HEK293 (cell line): ENCODE measurements around the gene MICU2.

Source experiments
- CTCF ChIA-PET: fragments of 350-600 bp; formaldehyde crosslinking; extraction: SDS; loops from one replicate; lab custom pipeline; 2021; ENCODE audit warnings: antibody characterized with exemption; lab: Yijun Ruan, JAX
- POLR2A ChIA-PET: fragments of 300-600 bp; formaldehyde crosslinking; extraction: SDS; loops from one replicate; lab custom pipeline; 2020; ENCODE audit warnings: antibody characterized with exemption, inconsistent platforms; lab: Yijun Ruan, JAX
- H3K27ac ChIP-seq: fragments of 200-500 bp; sonication (Bioruptor generic); 2 replicates; pipeline ENCODE4 v1.5.1; 2014; ENCODE audit warnings: low read depth, low read length, control low read depth, inconsistent platforms; ENCODE audit errors: extremely low read depth
- H3K36me3 ChIP-seq, 2 experiments: fragments of 200-500 bp in 1 of 2; sonication (Bioruptor generic) in 1 of 2; 1 replicate in 1 of 2; 2 replicates in 1 of 2; pipeline ENCODE4 v1.5.1; 2014 to 2017; ENCODE audit warnings: inconsistent platforms in 2 of 2, low read length in 2 of 2; ENCODE audit not compliant: control insufficient read depth in 2 of 2, insufficient read depth in 1 of 2
- H3K4me1 ChIP-seq: fragments of 200-500 bp; sonication (Bioruptor generic); 2 replicates; pipeline ENCODE4 v1.5.1; 2014; ENCODE audit warnings: mild to moderate bottlenecking, low read length, inconsistent platforms; ENCODE audit not compliant: control insufficient read depth, insufficient read depth
- H3K4me3 ChIP-seq: 2 replicates; pipeline ENCODE4 v1.5.1; 2011; ENCODE audit warnings: low read depth, mild to moderate bottlenecking, control low read depth, low read length, moderate library complexity
- H3K9me3 ChIP-seq: fragments of 200-500 bp; sonication (Bioruptor generic); 2 replicates; pipeline ENCODE4 v1.5.1; 2014; ENCODE audit warnings: low read depth, low read length, inconsistent platforms; ENCODE audit not compliant: control insufficient read depth, insufficient read depth
- BCL11A ChIP-seq: fragments of 450-650 bp; formaldehyde crosslinking; IDR thresholded peaks from 2 replicates; pipeline ENCODE4 v1.5.1; 2016; ENCODE audit warnings: low read depth, missing biosample characterization, missing genetic modification characterization
- FEZF1 ChIP-seq: fragments of 450-650 bp; formaldehyde crosslinking; IDR thresholded peaks from 2 replicates; pipeline ENCODE4 v1.5.1; 2016; ENCODE audit warnings: missing biosample characterization, missing genetic modification characterization
- GLI2 ChIP-seq: fragments of 450-650 bp; formaldehyde crosslinking; IDR thresholded peaks from 2 replicates; pipeline ENCODE4; 2017; ENCODE audit warnings: missing biosample characterization, missing genetic modification characterization, low read depth, borderline replicate concordance
- HOXC10 ChIP-seq: sonication (generic); formaldehyde crosslinking; IDR thresholded peaks from 2 replicates; pipeline ENCODE4 v1.8.1; 2023; ENCODE audit warnings: mild to moderate bottlenecking, missing genetic modification reagents
- INSM2 ChIP-seq: fragments of 450-650 bp; formaldehyde crosslinking; IDR thresholded peaks from 2 replicates; pipeline ENCODE4 v1.5.1; 2016; ENCODE audit warnings: missing biosample characterization, missing genetic modification characterization
- KLF8 ChIP-seq: fragments of 450-650 bp; formaldehyde crosslinking; IDR thresholded peaks from 2 replicates; pipeline ENCODE4 v1.5.1; 2016; ENCODE audit warnings: missing biosample characterization, missing genetic modification characterization
- MYNN ChIP-seq: fragments of 450-650 bp; formaldehyde crosslinking; IDR thresholded peaks from 2 replicates; pipeline ENCODE4 v1.5.1; 2016; ENCODE audit warnings: missing biosample characterization, missing genetic modification characterization, borderline replicate concordance
- PRDM6 ChIP-seq: fragments of 450-650 bp; formaldehyde crosslinking; IDR thresholded peaks from 2 replicates; pipeline ENCODE4 v1.5.1; 2017; ENCODE audit warnings: missing biosample characterization, missing genetic modification characterization
- RBAK ChIP-seq: fragments of 450-650 bp; formaldehyde crosslinking; IDR thresholded peaks from 2 replicates; pipeline ENCODE4 v1.5.1; 2016; ENCODE audit warnings: missing biosample characterization, missing genetic modification characterization
- SCRT1 ChIP-seq: fragments of 450-650 bp; formaldehyde crosslinking; IDR thresholded peaks from 2 replicates; pipeline ENCODE4 v1.5.1; 2016; ENCODE audit warnings: missing biosample characterization, missing genetic modification characterization, borderline replicate concordance
- SCRT2 ChIP-seq: fragments of 450-650 bp; formaldehyde crosslinking; IDR thresholded peaks from 2 replicates; pipeline ENCODE4 v1.5.1; 2016; ENCODE audit warnings: missing biosample characterization, missing genetic modification characterization
- ZBTB21 ChIP-seq: fragments of 450-650 bp; formaldehyde crosslinking; IDR thresholded peaks from 2 replicates; pipeline ENCODE4 v1.5.1; 2017; ENCODE audit warnings: missing biosample characterization, missing genetic modification characterization
- ZNF146 ChIP-seq: fragments of 450-650 bp; formaldehyde crosslinking; IDR thresholded peaks from 2 replicates; pipeline ENCODE4 v1.5.1; 2016; ENCODE audit warnings: missing biosample characterization, missing genetic modification characterization
- ZNF157 ChIP-seq: fragments of 450-650 bp; formaldehyde crosslinking; IDR thresholded peaks from 2 replicates; pipeline ENCODE4 v1.5.1; 2016; ENCODE audit warnings: missing biosample characterization, missing genetic modification characterization
- ZNF16 ChIP-seq: fragments of 450-650 bp; formaldehyde crosslinking; IDR thresholded peaks from 2 replicates; pipeline ENCODE4 v1.5.1; 2016; ENCODE audit warnings: low read depth, missing biosample characterization, missing genetic modification characterization
- ZNF266 ChIP-seq: fragments of 450-650 bp; formaldehyde crosslinking; IDR thresholded peaks from 2 replicates; pipeline ENCODE4 v1.5.1; 2016; ENCODE audit warnings: missing biosample characterization, missing genetic modification characterization, low read depth
- ZNF391 ChIP-seq: fragments of 450-650 bp; formaldehyde crosslinking; IDR thresholded peaks from 2 replicates; pipeline ENCODE4 v1.5.1; 2016; ENCODE audit warnings: low read depth, missing biosample characterization, missing genetic modification characterization, borderline replicate concordance
- ZNF404 ChIP-seq: fragments of 450-650 bp; formaldehyde crosslinking; IDR thresholded peaks from 2 replicates; pipeline ENCODE4 v1.5.1; 2017; ENCODE audit warnings: missing biosample characterization, missing genetic modification characterization
- ZNF600 ChIP-seq: fragments of 450-650 bp; formaldehyde crosslinking; IDR thresholded peaks from 2 replicates; pipeline ENCODE4 v1.5.1; 2016; ENCODE audit warnings: missing biosample characterization, missing genetic modification characterization
- ZNF621 ChIP-seq: fragments of 450-650 bp; formaldehyde crosslinking; IDR thresholded peaks from 2 replicates; pipeline ENCODE4 v1.5.1; 2017; ENCODE audit warnings: missing biosample characterization, missing genetic modification characterization
- ZNF629 ChIP-seq: fragments of 450-650 bp; formaldehyde crosslinking; IDR thresholded peaks from 2 replicates; pipeline ENCODE4 v1.5.1; 2017; ENCODE audit warnings: missing biosample characterization, missing genetic modification characterization
- ZNF670 ChIP-seq: fragments of 450-650 bp; formaldehyde crosslinking; IDR thresholded peaks from 2 replicates; pipeline ENCODE4 v1.5.1; 2016; ENCODE audit warnings: missing biosample characterization, missing genetic modification characterization, low read depth
- ZNF747 ChIP-seq: fragments of 450-650 bp; formaldehyde crosslinking; IDR thresholded peaks from 2 replicates; pipeline ENCODE4 v1.5.1; 2016; ENCODE audit warnings: missing biosample characterization, missing genetic modification characterization
- ZSCAN23 ChIP-seq: fragments of 450-650 bp; formaldehyde crosslinking; IDR thresholded peaks from 2 replicates; pipeline ENCODE4 v1.5.1; 2016; ENCODE audit warnings: missing biosample characterization, missing genetic modification characterization
- TF ChIP-seq, protein P1 (sequence below): fragments of 450-650 bp; formaldehyde crosslinking; IDR thresholded peaks from 2 replicates; pipeline ENCODE4 v1.5.1; 2016; ENCODE audit warnings: missing biosample characterization, missing genetic modification characterization, borderline replicate concordance
- TF ChIP-seq, protein P2 (sequence below): fragments of 450-650 bp; formaldehyde crosslinking; IDR thresholded peaks from 2 replicates; pipeline ENCODE4 v1.5.1; 2016; ENCODE audit warnings: missing biosample characterization, missing genetic modification characterization

Gene MICU2

DNA sequence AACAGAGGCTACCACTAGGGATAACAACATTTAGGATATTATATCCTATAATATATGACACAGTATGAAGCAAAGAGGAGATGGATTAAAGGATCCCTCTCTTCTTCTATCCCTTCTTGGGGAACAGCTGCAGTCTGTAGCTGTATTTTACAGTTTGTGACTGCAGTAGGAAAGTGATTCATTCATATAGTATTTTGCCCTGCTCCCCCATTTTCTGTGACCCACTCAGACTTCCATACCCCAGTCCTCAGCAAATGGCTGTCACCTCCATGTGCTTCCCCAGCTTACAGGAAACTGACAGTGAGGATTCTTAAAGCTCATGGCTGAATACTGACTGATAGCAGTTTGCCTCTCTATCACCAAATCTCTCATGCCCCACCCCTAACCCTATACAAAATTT, 27.5 kb downstream of the MICU2 start (continued):
- no peak for TF ChIP-seq SCRT2 (tag by site-specific recombination)
- no peak for TF ChIP-seq GLI2
- TF ChIP-seq KLF8 (tag by site-specific recombination): no peak
- TF ChIP-seq ZNF146: no peak
- TF ChIP-seq ZNF600: no peak
- no peak for TF ChIP-seq ZBTB21 (tag by site-specific recombination)
- TF ChIP-seq ZNF670 (tag by site-specific recombination): no peak

GRCh38 chr13:21573920-21574712, 29.9 kb downstream of the MICU2 start:
- Histone ChIP-seq H3K9me3 (no peaks in the 10 kb centered on the region), H3K4me1 (no peaks in the 10 kb centered on the region), H3K27ac (no peak overlapping the region), H3K36me3 (no peaks in the 10 kb centered on the region), H3K4me3 (no peak overlapping the region)
- no peak for TF ChIP-seq BCL11A (tag by site-specific recombination)
- TF ChIP-seq SCRT1 (tag by site-specific recombination): 0 out of 2 replicates have a peak, but pooled peaks have one; percentile 20
- TF ChIP-seq FEZF1 (tag by site-specific recombination): no peak
- no peak for TF ChIP-seq ZNF747 (tag by site-specific recombination)
- TF ChIP-seq SCRT2 (tag by site-specific recombination): peak; percentile 76
- no peak for TF ChIP-seq ZNF404 (tag by site-specific recombination)
- TF ChIP-seq, protein P1, sequence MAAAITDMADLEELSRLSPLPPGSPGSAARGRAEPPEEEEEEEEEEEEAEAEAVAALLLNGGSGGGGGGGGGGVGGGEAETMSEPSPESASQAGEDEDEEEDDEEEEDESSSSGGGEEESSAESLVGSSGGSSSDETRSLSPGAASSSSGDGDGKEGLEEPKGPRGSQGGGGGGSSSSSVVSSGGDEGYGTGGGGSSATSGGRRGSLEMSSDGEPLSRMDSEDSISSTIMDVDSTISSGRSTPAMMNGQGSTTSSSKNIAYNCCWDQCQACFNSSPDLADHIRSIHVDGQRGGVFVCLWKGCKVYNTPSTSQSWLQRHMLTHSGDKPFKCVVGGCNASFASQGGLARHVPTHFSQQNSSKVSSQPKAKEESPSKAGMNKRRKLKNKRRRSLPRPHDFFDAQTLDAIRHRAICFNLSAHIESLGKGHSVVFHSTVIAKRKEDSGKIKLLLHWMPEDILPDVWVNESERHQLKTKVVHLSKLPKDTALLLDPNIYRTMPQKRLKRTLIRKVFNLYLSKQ (tag by site-specific recombination): no peak
- peak; percentile 81 for TF ChIP-seq ZNF600
- no peak for TF ChIP-seq PRDM6 (tag by site-specific recombination)
- no peak for TF ChIP-seq INSM2 (tag by site-specific recombination)
- ChIA-PET CTCF (no interaction called here), POLR2A (no interaction called here)

- POLR2A ChIA-PET: no interaction called here
- Histone ChIP-seq H3K36me3 (peaks cover 0 to 12% of the 10 kb centered on the region in 2 experiments; a peak in 1 of 3 replicates), H3K4me1 (no peaks in the 10 kb centered on the region), H3K27ac (no peak overlapping the region), H3K4me3 (no peak overlapping the region), H3K9me3 (no peaks in the 10 kb centered on the region)
- CTCF ChIA-PET: no interaction called here
- TF ChIP-seq ZSCAN23: no peak
- TF ChIP-seq HOXC10 (CRISPR knock-in tag): no peak
- no peak for TF ChIP-seq MYNN (tag by site-specific recombination)
- TF ChIP-seq FEZF1 (tag by site-specific recombination): no peak
- TF ChIP-seq ZNF621 (tag by site-specific recombination): no peak
- TF ChIP-seq ZNF266 (tag by site-specific recombination): no peak
- TF ChIP-seq ZNF629 (tag by site-specific recombination): no peak
- TF ChIP-seq ZNF157 (tag by site-specific recombination): no peak
- TF ChIP-seq ZNF16 (tag by site-specific recombination): no peak
- TF ChIP-seq ZNF391: no peak
- TF ChIP-seq RBAK (tag by site-specific recombination): no peak
- TF ChIP-seq, protein P2, sequence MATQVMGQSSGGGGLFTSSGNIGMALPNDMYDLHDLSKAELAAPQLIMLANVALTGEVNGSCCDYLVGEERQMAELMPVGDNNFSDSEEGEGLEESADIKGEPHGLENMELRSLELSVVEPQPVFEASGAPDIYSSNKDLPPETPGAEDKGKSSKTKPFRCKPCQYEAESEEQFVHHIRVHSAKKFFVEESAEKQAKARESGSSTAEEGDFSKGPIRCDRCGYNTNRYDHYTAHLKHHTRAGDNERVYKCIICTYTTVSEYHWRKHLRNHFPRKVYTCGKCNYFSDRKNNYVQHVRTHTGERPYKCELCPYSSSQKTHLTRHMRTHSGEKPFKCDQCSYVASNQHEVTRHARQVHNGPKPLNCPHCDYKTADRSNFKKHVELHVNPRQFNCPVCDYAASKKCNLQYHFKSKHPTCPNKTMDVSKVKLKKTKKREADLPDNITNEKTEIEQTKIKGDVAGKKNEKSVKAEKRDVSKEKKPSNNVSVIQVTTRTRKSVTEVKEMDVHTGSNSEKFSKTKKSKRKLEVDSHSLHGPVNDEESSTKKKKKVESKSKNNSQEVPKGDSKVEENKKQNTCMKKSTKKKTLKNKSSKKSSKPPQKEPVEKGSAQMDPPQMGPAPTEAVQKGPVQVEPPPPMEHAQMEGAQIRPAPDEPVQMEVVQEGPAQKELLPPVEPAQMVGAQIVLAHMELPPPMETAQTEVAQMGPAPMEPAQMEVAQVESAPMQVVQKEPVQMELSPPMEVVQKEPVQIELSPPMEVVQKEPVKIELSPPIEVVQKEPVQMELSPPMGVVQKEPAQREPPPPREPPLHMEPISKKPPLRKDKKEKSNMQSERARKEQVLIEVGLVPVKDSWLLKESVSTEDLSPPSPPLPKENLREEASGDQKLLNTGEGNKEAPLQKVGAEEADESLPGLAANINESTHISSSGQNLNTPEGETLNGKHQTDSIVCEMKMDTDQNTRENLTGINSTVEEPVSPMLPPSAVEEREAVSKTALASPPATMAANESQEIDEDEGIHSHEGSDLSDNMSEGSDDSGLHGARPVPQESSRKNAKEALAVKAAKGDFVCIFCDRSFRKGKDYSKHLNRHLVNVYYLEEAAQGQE (tag by site-specific recombination): no peak
Observed at GRCh38 chr13:21569686-21570085, 34.3 kb downstream of the MICU2 start.
